HUES6 (cell line): ENCODE measurements around the gene ARHGAP24.

Experiments used
- H3K27ac ChIP-seq: 2 replicates; pipeline ENCODE4 v1.7.0; 2013; ENCODE audit warnings: low read depth, mild to moderate bottlenecking, low read length, inconsistent platforms
- H3K27me3 ChIP-seq: 2 replicates; pipeline ENCODE4 v1.6.1; 2013; ENCODE audit warnings: low read length; ENCODE audit not compliant: control insufficient read depth, insufficient read depth
- H3K36me3 ChIP-seq: 2 replicates; pipeline ENCODE4 v1.6.1; 2013; ENCODE audit warnings: low read length; ENCODE audit not compliant: control insufficient read depth, insufficient read depth
- H3K4me1 ChIP-seq: 2 replicates; pipeline ENCODE4 v1.6.1; 2013; ENCODE audit warnings: low read length; ENCODE audit not compliant: control insufficient read depth, insufficient read depth
- H3K4me3 ChIP-seq: 2 replicates; pipeline ENCODE4 v1.5.1; 2013; ENCODE audit warnings: low read depth, low read length
- H3K9ac ChIP-seq: one replicate; pipeline ENCODE4 v1.6.1; 2013; ENCODE audit warnings: mild to moderate bottlenecking, low read length
- H3K9me3 ChIP-seq: 2 replicates; pipeline ENCODE4 v1.6.1; 2013; ENCODE audit warnings: low read depth, low read length; ENCODE audit not compliant: control insufficient read depth, insufficient read depth

The ARHGAP24 gene

GRCh38 chr4:85725721-85726170 lies 250.8 kb downstream of the ARHGAP24 start:
- Histone ChIP-seq H3K9ac (no peak overlapping the region), H3K27ac (no peak overlapping the region), H3K36me3 (no peaks in the 10 kb centered on the region)

GRCh38 chr4:85726555-85726954 lies 251.6 kb downstream of the ARHGAP24 start:
- Histone ChIP-seq H3K27ac (no peak overlapping the region), H3K27me3 (no peaks in the 10 kb centered on the region), H3K9me3 (no peaks in the 10 kb centered on the region)

More at GRCh38 chr4:85725721-85726170, 250.8 kb downstream of the ARHGAP24 start:
- H3K27me3 ChIP-seq: no peaks in the 10 kb centered on the region
- no peaks in the 10 kb centered on the region for H3K9me3 ChIP-seq
- H3K4me3 ChIP-seq: no peak overlapping the region
- H3K4me1 ChIP-seq: no peaks in the 10 kb centered on the region; the same call in 1 of the 2 replicates

GRCh38 chr4:85728464-85728863 lies 253.5 kb downstream of the ARHGAP24 start:
- no peak overlapping the region for H3K4me3 ChIP-seq
- H3K4me1 ChIP-seq: no peaks in the 10 kb centered on the region; the same call in 1 of the 2 replicates
- no peaks in the 10 kb centered on the region for H3K36me3 ChIP-seq
- no peak overlapping the region for H3K9ac ChIP-seq
- no peaks in the 10 kb centered on the region for H3K9me3 ChIP-seq
- H3K27me3 ChIP-seq: no peaks in the 10 kb centered on the region
- H3K27ac ChIP-seq: no peak overlapping the region

More at GRCh38 chr4:85726555-85726954, 251.6 kb downstream of the ARHGAP24 start:
- Histone ChIP-seq H3K4me1 (no peaks in the 10 kb centered on the region; the same call in 1 of the 2 replicates), H3K4me3 (no peak overlapping the region), H3K36me3 (no peaks in the 10 kb centered on the region), H3K9ac (no peak overlapping the region)

GRCh38 chr4:85732124-85732523 lies 257.2 kb downstream of the ARHGAP24 start:
- Histone ChIP-seq H3K27ac (no peak overlapping the region), H3K9me3 (no peaks in the 10 kb centered on the region), H3K4me1 (no peaks in the 10 kb centered on the region), H3K9ac (no peak overlapping the region), H3K27me3 (no peaks in the 10 kb centered on the region), H3K4me3 (no peak overlapping the region), H3K36me3 (no peaks in the 10 kb centered on the region)

- Histone ChIP-seq H3K36me3 (no peaks in the 10 kb centered on the region), H3K27me3 (no peaks in the 10 kb centered on the region), H3K4me3 (no peak overlapping the region), H3K9ac (no peak overlapping the region), H3K9me3 (no peaks in the 10 kb centered on the region), H3K4me1 (no peaks in the 10 kb centered on the region), H3K27ac (no peak overlapping the region)
These were observed 258.8 kb downstream of the ARHGAP24 start for GRCh38 chr4:85733798-85734197.

- no peaks in the 10 kb centered on the region for H3K9me3 ChIP-seq
- H3K4me1 ChIP-seq: no peaks in the 10 kb centered on the region; the same call in 1 of the 2 replicates
- H3K36me3 ChIP-seq: no peaks in the 10 kb centered on the region
- H3K27me3 ChIP-seq: no peaks in the 10 kb centered on the region
- no peak overlapping the region for H3K27ac ChIP-seq
- no peak overlapping the region for H3K4me3 ChIP-seq
- no peak overlapping the region for H3K9ac ChIP-seq
These were observed 259.5 kb downstream of the ARHGAP24 start for GRCh38 chr4:85734424-85734831.

GRCh38 chr4:85736571-85736970 lies 261.6 kb downstream of the ARHGAP24 start:
- Histone ChIP-seq H3K9me3 (no peaks in the 10 kb centered on the region), H3K27ac (no peak overlapping the region), H3K36me3 (no peaks in the 10 kb centered on the region), H3K27me3 (no peaks in the 10 kb centered on the region), H3K4me1 (no peaks in the 10 kb centered on the region; the same call in 1 of the 2 replicates), H3K9ac (no peak overlapping the region), H3K4me3 (no peak overlapping the region)

- H3K9me3 ChIP-seq: no peaks in the 10 kb centered on the region
- H3K9ac ChIP-seq: no peak overlapping the region
- no peaks in the 10 kb centered on the region for H3K27me3 ChIP-seq
- H3K4me3 ChIP-seq: no peak overlapping the region
- no peak overlapping the region for H3K27ac ChIP-seq
- H3K36me3 ChIP-seq: no peaks in the 10 kb centered on the region
- peaks cover 3% of the 10 kb centered on the region; the same call in 1 of the 2 replicates for H3K4me1 ChIP-seq
These were observed 262.3 kb downstream of the ARHGAP24 start for GRCh38 chr4:85737254-85737653.

- H3K4me1 ChIP-seq: peaks cover 9% of the 10 kb centered on the region
- no peaks in the 10 kb centered on the region for H3K9me3 ChIP-seq
- no peak overlapping the region for H3K9ac ChIP-seq
- H3K27me3 ChIP-seq: no peaks in the 10 kb centered on the region
- H3K36me3 ChIP-seq: no peaks in the 10 kb centered on the region
- H3K4me3 ChIP-seq: no peak overlapping the region
- H3K27ac ChIP-seq: no peak overlapping the region
These were observed 263.8 kb downstream of the ARHGAP24 start for GRCh38 chr4:85738721-85739120.

GRCh38 chr4:85740431-85740861 lies 265.5 kb downstream of the ARHGAP24 start:
- Histone ChIP-seq H3K36me3 (no peaks in the 10 kb centered on the region), H3K27ac (no peak overlapping the region)

GRCh38 chr4:85741381-85741780 lies 266.4 kb downstream of the ARHGAP24 start:
- Histone ChIP-seq H3K27me3 (no peaks in the 10 kb centered on the region), H3K9me3 (no peaks in the 10 kb centered on the region), H3K4me3 (no peak overlapping the region), H3K27ac (no peak overlapping the region), H3K9ac (no peak overlapping the region), H3K36me3 (no peaks in the 10 kb centered on the region), H3K4me1 (peaks cover 17% of the 10 kb centered on the region)

More at GRCh38 chr4:85740431-85740861, 265.5 kb downstream of the ARHGAP24 start:
- no peak overlapping the region for H3K9ac ChIP-seq
- H3K4me3 ChIP-seq: no peak overlapping the region
- no peaks in the 10 kb centered on the region for H3K9me3 ChIP-seq
- H3K4me1 ChIP-seq: peaks cover 17% of the 10 kb centered on the region
- H3K27me3 ChIP-seq: no peaks in the 10 kb centered on the region
